ENCODE results near the gene GALM.

DNA sequence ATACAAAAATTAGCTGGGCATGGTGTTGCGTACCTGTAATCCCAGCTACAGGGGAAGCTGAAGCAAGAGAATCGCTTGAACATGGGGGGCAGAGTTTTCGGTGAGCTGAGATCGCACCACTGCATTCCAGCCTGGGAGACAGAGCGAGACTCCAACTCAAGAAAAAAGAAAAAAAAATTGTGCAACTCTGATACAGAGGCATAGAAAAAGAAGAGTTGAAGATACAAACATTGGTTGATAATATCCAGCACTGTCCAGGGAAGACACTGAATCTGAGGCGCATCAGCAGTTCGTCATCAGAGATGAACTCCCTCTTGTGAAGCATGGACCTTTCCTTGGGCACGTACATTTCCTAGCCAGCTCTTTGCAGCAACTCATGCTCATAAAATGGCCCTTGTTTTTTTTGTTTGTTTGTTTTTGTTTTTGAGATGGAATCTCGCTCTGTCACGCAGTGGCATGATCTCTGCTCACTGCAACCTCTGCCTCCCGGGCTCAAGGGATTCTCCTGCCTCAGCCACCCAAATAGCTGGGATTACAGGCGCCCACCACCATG lies 16.7 kb upstream of the GALM start:
- TF ChIP-seq, protein P1, sequence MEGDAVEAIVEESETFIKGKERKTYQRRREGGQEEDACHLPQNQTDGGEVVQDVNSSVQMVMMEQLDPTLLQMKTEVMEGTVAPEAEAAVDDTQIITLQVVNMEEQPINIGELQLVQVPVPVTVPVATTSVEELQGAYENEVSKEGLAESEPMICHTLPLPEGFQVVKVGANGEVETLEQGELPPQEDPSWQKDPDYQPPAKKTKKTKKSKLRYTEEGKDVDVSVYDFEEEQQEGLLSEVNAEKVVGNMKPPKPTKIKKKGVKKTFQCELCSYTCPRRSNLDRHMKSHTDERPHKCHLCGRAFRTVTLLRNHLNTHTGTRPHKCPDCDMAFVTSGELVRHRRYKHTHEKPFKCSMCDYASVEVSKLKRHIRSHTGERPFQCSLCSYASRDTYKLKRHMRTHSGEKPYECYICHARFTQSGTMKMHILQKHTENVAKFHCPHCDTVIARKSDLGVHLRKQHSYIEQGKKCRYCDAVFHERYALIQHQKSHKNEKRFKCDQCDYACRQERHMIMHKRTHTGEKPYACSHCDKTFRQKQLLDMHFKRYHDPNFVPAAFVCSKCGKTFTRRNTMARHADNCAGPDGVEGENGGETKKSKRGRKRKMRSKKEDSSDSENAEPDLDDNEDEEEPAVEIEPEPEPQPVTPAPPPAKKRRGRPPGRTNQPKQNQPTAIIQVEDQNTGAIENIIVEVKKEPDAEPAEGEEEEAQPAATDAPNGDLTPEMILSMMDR (IDR thresholded peaks at IDR 0.05): no peak
- no peak for TF ChIP-seq POLR2AphosphoS5 (IDR thresholded peaks at IDR 0.05; ENCODE audit: low read depth, low read length)
- TF ChIP-seq, protein P2, sequence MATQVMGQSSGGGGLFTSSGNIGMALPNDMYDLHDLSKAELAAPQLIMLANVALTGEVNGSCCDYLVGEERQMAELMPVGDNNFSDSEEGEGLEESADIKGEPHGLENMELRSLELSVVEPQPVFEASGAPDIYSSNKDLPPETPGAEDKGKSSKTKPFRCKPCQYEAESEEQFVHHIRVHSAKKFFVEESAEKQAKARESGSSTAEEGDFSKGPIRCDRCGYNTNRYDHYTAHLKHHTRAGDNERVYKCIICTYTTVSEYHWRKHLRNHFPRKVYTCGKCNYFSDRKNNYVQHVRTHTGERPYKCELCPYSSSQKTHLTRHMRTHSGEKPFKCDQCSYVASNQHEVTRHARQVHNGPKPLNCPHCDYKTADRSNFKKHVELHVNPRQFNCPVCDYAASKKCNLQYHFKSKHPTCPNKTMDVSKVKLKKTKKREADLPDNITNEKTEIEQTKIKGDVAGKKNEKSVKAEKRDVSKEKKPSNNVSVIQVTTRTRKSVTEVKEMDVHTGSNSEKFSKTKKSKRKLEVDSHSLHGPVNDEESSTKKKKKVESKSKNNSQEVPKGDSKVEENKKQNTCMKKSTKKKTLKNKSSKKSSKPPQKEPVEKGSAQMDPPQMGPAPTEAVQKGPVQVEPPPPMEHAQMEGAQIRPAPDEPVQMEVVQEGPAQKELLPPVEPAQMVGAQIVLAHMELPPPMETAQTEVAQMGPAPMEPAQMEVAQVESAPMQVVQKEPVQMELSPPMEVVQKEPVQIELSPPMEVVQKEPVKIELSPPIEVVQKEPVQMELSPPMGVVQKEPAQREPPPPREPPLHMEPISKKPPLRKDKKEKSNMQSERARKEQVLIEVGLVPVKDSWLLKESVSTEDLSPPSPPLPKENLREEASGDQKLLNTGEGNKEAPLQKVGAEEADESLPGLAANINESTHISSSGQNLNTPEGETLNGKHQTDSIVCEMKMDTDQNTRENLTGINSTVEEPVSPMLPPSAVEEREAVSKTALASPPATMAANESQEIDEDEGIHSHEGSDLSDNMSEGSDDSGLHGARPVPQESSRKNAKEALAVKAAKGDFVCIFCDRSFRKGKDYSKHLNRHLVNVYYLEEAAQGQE (IDR thresholded peaks at IDR 0.05; ENCODE audit: insufficient read depth in 1 of 2, low read depth in 2 of 2, low read length in 1 of 2): no peak
- no peak for TF ChIP-seq SIN3A (IDR thresholded peaks at IDR 0.05; ENCODE audit: borderline replicate concordance, insufficient read depth, low read depth, low read length)
- no peak for TF ChIP-seq TCF7L2 (IDR thresholded peaks at IDR 0.05; ENCODE audit: low read depth, low read length)
